ENCODE data around the gene CAMKMT. TPM values are rescaled to one million over a fixed set of nuclear protein-coding genes. Genes with fewer than 3 reads are reported as not detected.
"Not testable (repeated sequence)": the region's sequence is repeated elsewhere in the genome, so short reads cannot be mapped to it uniquely, and the experiment has no call there.

CAMKMT gene
- total and polyA plus RNA-seq, 7 donors = 6.1 to 15.6 (median 11.6) TPM

DNA sequence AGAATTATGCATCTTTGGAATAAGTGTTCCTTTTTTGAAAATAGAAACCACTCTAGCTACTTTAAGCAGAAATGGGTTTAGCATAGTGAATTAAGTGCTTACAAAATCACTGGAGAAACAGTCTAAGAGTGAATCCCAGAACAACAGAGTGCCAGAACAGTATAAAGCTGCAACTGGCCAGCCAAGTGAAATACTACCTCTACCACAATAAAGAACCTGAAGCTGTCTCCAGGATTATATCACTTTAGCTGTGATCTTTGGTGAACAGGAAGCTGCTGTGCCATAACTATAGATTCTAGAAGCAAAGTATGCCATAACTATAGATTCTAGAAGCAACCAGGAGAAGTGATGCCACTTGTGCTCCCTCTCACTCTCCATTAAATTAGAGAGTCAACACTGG, 7.6 kb downstream of the CAMKMT start:
- Histone ChIP-seq H3K4me3 (no peak overlapping the region), H3K9me3 (peaks cover 0 to 2% (median 0%) of the 10 kb centered on the region in 4 donors), H3K27ac (no peak overlapping the region), H3K27me3 (no peaks in the 10 kb centered on the region), H3K4me1 (no peaks in the 10 kb centered on the region), H3K36me3 (no peaks in the 10 kb centered on the region)
- no peak for DNase-seq
- TF ChIP-seq POLR2A (IDR thresholded peaks at IDR 0.05) (no peak), POLR2AphosphoS5 (IDR thresholded peaks at IDR 0.05) (no peak)
- TF ChIP-seq, protein P1, sequence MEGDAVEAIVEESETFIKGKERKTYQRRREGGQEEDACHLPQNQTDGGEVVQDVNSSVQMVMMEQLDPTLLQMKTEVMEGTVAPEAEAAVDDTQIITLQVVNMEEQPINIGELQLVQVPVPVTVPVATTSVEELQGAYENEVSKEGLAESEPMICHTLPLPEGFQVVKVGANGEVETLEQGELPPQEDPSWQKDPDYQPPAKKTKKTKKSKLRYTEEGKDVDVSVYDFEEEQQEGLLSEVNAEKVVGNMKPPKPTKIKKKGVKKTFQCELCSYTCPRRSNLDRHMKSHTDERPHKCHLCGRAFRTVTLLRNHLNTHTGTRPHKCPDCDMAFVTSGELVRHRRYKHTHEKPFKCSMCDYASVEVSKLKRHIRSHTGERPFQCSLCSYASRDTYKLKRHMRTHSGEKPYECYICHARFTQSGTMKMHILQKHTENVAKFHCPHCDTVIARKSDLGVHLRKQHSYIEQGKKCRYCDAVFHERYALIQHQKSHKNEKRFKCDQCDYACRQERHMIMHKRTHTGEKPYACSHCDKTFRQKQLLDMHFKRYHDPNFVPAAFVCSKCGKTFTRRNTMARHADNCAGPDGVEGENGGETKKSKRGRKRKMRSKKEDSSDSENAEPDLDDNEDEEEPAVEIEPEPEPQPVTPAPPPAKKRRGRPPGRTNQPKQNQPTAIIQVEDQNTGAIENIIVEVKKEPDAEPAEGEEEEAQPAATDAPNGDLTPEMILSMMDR (IDR thresholded peaks at IDR 0.05) = no peak
- intact Hi-C loops (cut with DNase I) = loop anchor here (10.0 kb wide), 1 partner anchor 125 kb away; no protein-coding TSS in a partner anchor

DNA sequence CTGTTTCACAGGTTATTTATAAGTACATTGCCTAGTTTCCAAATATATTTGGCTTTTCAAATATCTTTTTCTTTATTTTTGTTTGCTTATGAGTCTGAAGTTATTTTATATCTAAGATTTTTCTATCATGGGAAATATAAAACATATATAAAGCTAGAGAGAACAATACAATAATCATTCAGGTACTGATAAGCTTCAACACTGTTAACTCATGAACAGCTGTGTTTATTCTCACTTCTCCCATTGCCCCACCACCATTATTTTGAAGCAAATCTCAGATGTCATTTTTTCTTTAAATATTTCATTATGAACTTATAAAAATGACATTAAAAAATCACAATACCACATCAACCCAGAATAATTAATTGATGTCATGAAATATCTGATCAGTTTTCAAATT, 9.7 kb downstream of the CAMKMT start:
- no peak for TF ChIP-seq POLR2A (IDR thresholded peaks at IDR 0.05)
- TF ChIP-seq EP300 (IDR thresholded peaks at IDR 0.05) = no peak
- no peak for TF ChIP-seq POLR2AphosphoS5 (IDR thresholded peaks at IDR 0.05)
- TF ChIP-seq, protein P1 (IDR thresholded peaks at IDR 0.05) = no peak
- no peak overlapping the region for H3K27ac ChIP-seq
- intact Hi-C loops (cut with DNase I) = no loop called here
- no peaks in the 10 kb centered on the region for H3K4me1 ChIP-seq
- H3K9me3 ChIP-seq = peaks cover 0 to 2% (median 0%) of the 10 kb centered on the region in 4 donors
- no peak overlapping the region for H3K4me3 ChIP-seq
- no peak for DNase-seq
- H3K36me3 ChIP-seq = no peaks in the 10 kb centered on the region
- H3K27me3 ChIP-seq = no peaks in the 10 kb centered on the region

DNA sequence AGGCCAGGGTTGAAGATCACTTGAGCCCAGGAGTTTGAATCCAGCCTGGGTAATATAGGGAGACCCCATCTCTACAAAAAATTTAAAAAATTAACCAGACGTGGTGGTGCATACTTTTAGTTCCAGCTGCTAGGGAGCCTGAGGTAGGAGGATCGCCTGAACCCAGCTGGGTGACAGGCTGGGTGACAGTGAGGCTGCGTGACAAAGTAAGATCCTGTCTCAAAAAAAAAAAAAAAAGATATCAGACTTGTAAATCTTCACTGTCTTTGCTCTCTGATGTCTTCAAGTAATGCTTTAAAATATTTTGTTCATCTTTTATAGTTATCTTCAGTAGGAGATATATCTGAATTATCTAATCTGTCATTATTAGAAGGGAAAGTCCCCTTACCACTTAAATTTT, 10.5 kb downstream of the CAMKMT start:
- 92 to 93% methylated on average over 3 of the region's 3 CpGs for WGBS, 2 donors
- intact Hi-C loops (cut with DNase I) = no loop called here

DNA sequence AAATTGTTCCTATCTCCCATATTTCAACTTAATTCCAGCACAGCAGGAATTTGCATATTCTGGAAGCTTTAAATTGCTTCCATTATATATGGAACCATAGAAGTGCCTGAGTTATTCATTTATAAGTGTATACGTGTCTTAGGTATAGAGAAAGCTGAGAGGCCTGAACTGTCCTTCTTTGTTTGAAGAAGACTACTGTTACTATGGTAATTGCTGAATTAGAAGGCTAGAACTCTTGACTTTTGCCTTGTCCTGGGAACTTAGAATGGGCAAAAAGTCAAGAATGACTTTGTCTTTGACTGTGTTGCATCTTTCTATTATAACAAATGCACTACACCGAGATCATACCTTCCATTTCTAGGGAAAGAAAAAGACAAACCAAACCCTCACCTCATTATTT, 15.7 kb downstream of the CAMKMT start:
- intact Hi-C loops (cut with DNase I) = no loop called here
- WGBS, 2 donors = 95 to 99% methylated on average over 2 of the region's 2 CpGs
- DNase-seq = no peak
- Histone ChIP-seq H3K36me3 (no peaks in the 10 kb centered on the region), H3K4me1 (no peaks in the 10 kb centered on the region), H3K9me3 (no peaks in the 10 kb centered on the region), H3K27me3 (no peaks in the 10 kb centered on the region), H3K4me3 (no peak overlapping the region), H3K27ac (no peak overlapping the region)
- TF ChIP-seq POLR2AphosphoS5 (IDR thresholded peaks at IDR 0.05) (no peak), POLR2A (IDR thresholded peaks at IDR 0.05) (no peak), EP300 (IDR thresholded peaks at IDR 0.05) (no peak)
- TF ChIP-seq, protein P1 (IDR thresholded peaks at IDR 0.05) = no peak

More for the DNA sequence above, 10.5 kb downstream of the CAMKMT start:
- DNase-seq = no peak
- H3K9me3 ChIP-seq = peaks cover 0 to 2% (median 0%) of the 10 kb centered on the region in 4 donors
- no peaks in the 10 kb centered on the region for H3K36me3 ChIP-seq
- H3K27ac ChIP-seq = no peak overlapping the region
- no peak for TF ChIP-seq POLR2AphosphoS5 (IDR thresholded peaks at IDR 0.05)
- H3K27me3 ChIP-seq = no peaks in the 10 kb centered on the region
- no peaks in the 10 kb centered on the region for H3K4me1 ChIP-seq
- H3K4me3 ChIP-seq = no peak overlapping the region

DNA sequence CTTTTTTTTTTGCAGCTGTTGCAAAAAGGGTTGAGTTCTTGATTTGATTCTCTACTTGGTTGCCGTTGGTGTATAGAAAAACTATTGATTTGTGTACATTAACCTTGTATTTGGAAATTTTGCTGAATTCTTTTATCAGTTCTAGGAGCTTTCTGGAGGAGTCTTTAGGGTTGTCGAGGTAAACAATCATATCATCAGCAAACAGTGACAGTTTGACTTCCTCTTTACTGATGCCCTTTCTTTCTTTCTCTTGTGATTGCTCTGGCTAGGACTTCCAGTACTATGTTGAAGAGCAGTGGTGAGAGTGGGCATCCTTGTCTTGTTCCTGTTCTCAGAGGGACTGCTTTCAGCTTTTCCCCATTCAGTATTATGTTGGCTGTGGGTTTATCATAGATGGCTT, 23.5 kb downstream of the CAMKMT start:
- intact Hi-C loops (cut with DNase I); DNase-seq; H3K4me3 ChIP-seq; H3K36me3 ChIP-seq; H3K4me1 ChIP-seq; H3K27ac ChIP-seq; H3K9me3 ChIP-seq; H3K27me3 ChIP-seq: not testable (repeated sequence)
- WGBS, 2 donors = 76 to 83% methylated on average over 2 of the region's 2 CpGs

DNA sequence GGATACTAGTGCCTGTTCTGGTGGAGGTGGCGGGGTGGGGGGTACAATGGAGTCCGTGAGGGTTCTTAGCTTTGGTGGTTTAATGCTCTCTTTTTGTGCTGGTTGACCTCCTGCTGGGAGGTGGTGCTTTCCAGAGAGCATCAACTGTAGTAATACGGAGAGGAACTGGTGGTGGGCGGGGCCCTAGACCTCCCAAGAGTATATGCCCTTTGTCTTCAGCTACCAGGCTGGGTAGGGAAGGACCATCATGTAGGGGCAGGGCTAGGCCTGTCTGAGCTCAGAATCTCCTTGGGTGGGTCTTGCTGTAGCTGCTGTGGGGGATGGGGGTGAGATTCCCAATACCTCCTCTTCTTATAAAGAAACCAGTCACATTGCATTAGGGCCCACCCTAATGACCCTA, 27.1 kb downstream of the CAMKMT start:
- no peaks in the 10 kb centered on the region for H3K36me3 ChIP-seq
- no peaks in the 10 kb centered on the region for H3K27me3 ChIP-seq
- no peaks in the 10 kb centered on the region for H3K4me1 ChIP-seq
- TF ChIP-seq EP300 (IDR thresholded peaks at IDR 0.05) = no peak
- TF ChIP-seq POLR2A (IDR thresholded peaks at IDR 0.05) = no peak
- TF ChIP-seq, protein P1 (IDR thresholded peaks at IDR 0.05) = no peak
- TF ChIP-seq POLR2AphosphoS5 (IDR thresholded peaks at IDR 0.05) = no peak
- 66 to 67% methylated on average over 4 of the region's 4 CpGs for WGBS, 2 donors
- no peak for DNase-seq
- intact Hi-C loops (cut with DNase I) = no loop called here
- no peak overlapping the region for H3K27ac ChIP-seq
- H3K9me3 ChIP-seq = no peaks in the 10 kb centered on the region
- no peak overlapping the region for H3K4me3 ChIP-seq
